K562 (cell line): ENCODE results near the gene C16orf92.

Source experiments
- CREB1 ChIP-seq, 2 experiments: sonication (generic) in 1 of 2; formaldehyde crosslinking in 1 of 2; IDR thresholded peaks; 2 replicates each; pipeline versions ENCODE4 v1.6.1 to v1.8.0; 2012 to 2022; ENCODE audit warnings: inconsistent platforms in 1 of 2, mild to moderate bottlenecking in 1 of 2, missing genetic modification reagents in 1 of 2, moderate library complexity in 1 of 2
- CTCF ChIP-seq, 3 experiments: IDR thresholded peaks in 2 of 3; conservative IDR thresholded peaks in 1 of 3; 2 replicates each; pipeline ENCODE4 v1.5.1; 2011 to 2012; ENCODE audit warnings: low read length in 3 of 3, mild to moderate bottlenecking in 3 of 3, control low read depth in 2 of 3, improper control_type of control experiment in 1 of 3, inconsistent platforms in 1 of 3, low read depth in 1 of 3, mixed read lengths in 1 of 3, moderate library complexity in 1 of 3; ENCODE audit not compliant: insufficient read depth in 2 of 3
- IRF1 ChIP-seq: sonication (generic); formaldehyde crosslinking; IDR thresholded peaks from 2 replicates; pipeline ENCODE4 v1.8.0; 2022; ENCODE audit warnings: missing genetic modification reagents, mild to moderate bottlenecking, borderline replicate concordance
- NUFIP1 ChIP-seq: fragments of 450-650 bp; IDR thresholded peaks from 2 replicates; pipeline ENCODE4 v1.6.1; 2018; ENCODE audit not compliant: partially characterized antibody
- RAD21 ChIP-seq, 2 experiments: fragments of 250-450 bp in 1 of 2; fragments of 450-650 bp in 1 of 2; sonication (Bioruptor Pico) in 1 of 2; formaldehyde crosslinking in 1 of 2; IDR thresholded peaks in 1 of 2; conservative IDR thresholded peaks in 1 of 2; 2 replicates each; pipeline versions ENCODE4 v1.4.0 to v1.8.0; 2020 to 2022; ENCODE audit warnings: mild to moderate bottlenecking in 2 of 2, moderate library complexity in 1 of 2
- RB1 ChIP-seq: fragments of 450-650 bp; IDR thresholded peaks from 2 replicates; pipeline ENCODE4 v1.6.1; 2017; ENCODE audit warnings: low read depth, mild to moderate bottlenecking
- REST ChIP-seq, 2 experiments: fragments of 450-650 bp; formaldehyde crosslinking in 1 of 2; IDR thresholded peaks; 2 replicates each; pipeline versions ENCODE4 v1.4.0 to v1.6.1; 2014 to 2020; ENCODE audit warnings: mild to moderate bottlenecking in 2 of 2, borderline replicate concordance in 1 of 2, low read depth in 1 of 2
- TAF1 ChIP-seq: IDR thresholded peaks from 2 replicates; pipeline ENCODE4 v1.6.1; 2011; ENCODE audit warnings: mild to moderate bottlenecking, low read length, moderate library complexity; ENCODE audit not compliant: insufficient read depth, control insufficient read depth, severe bottlenecking; ENCODE audit errors: extremely low read depth
- YY1 ChIP-seq, 3 experiments: IDR thresholded peaks; 2 replicates each; pipeline ENCODE4 v1.6.1; 2011; ENCODE audit warnings: low read length in 2 of 3, mild to moderate bottlenecking in 2 of 3, moderate library complexity in 2 of 3, borderline replicate concordance in 1 of 3, control low read depth in 1 of 3, low read depth in 1 of 3; ENCODE audit not compliant: insufficient read depth in 3 of 3, insufficient replicate concordance in 2 of 3, control insufficient read depth in 1 of 3, insufficient read length in 1 of 3; ENCODE audit errors: extremely low read depth in 1 of 3
- ZNF347 ChIP-seq: fragments of 450-650 bp; formaldehyde crosslinking; IDR thresholded peaks from 2 replicates; pipeline ENCODE4 v1.4.0; 2020; ENCODE audit warnings: low read depth, mild to moderate bottlenecking, moderate library complexity
- ZNF445 ChIP-seq: fragments of 250-450 bp; sonication (Bioruptor Pico); IDR thresholded peaks from 2 replicates; pipeline ENCODE4 v1.4.0; 2020; ENCODE audit warnings: low read depth, mild to moderate bottlenecking, moderate library complexity
- ZNF609 ChIP-seq: sonication (generic); formaldehyde crosslinking; IDR thresholded peaks from 2 replicates; pipeline ENCODE4 v1.8.1; 2023; ENCODE audit warnings: missing genetic modification reagents, mild to moderate bottlenecking, borderline replicate concordance

GRCh38 chr16:30053376-30054015, 30.5 kb downstream of the C16orf92 start:
- TF ChIP-seq CTCF (IDR thresholded peaks at IDR 0.05 in 2 of 3, conservative IDR thresholded peaks at IDR 0.05 in 1 of 3; ENCODE audit: insufficient read depth in 2 of 3, low read depth in 1 of 3, low read length in 3 of 3) (no peak), ZNF445 (CRISPR knock-in tag) (no peak), IRF1 (CRISPR knock-in tag) (no peak), REST (IDR thresholded peaks at IDR 0.05; ENCODE audit: borderline replicate concordance) (no peak), REST (CRISPR knock-in tag; IDR thresholded peaks at IDR 0.05; ENCODE audit: low read depth) (no peak), RB1 (no peak), YY1 (IDR thresholded peaks at IDR 0.05; ENCODE audit: borderline replicate concordance in 1 of 3, control insufficient read depth in 1 of 3, extremely low read depth in 1 of 3, insufficient read depth in 3 of 3, insufficient read length in 1 of 3, insufficient replicate concordance in 2 of 3, low read depth in 1 of 3, low read length in 2 of 3) (no peak), TAF1 (no peak), ZNF609 (no peak), CREB1 (IDR thresholded peaks at IDR 0.05) (no peak), CREB1 (CRISPR knock-in tag; IDR thresholded peaks at IDR 0.05) (no peak), RAD21 (CRISPR knock-in tag; conservative IDR thresholded peaks at IDR 0.05 in 1 of 2, IDR thresholded peaks at IDR 0.05 in 1 of 2) (no peak), NUFIP1 (no peak), ZNF347 (CRISPR knock-in tag) (no peak)
